HepG2 (cell line): ENCODE data around the gene TRMT1. TPM values are rescaled to one million over a fixed set of nuclear protein-coding genes. Genes with fewer than 3 reads are reported as not detected.
A peak's percentile ranks its signal among the peaks of the same experiment; 100 is the strongest.

Experiments
- CREB1 ChIP-seq, 2 experiments: fragments of 450-650 bp in 1 of 2; IDR thresholded peaks; 2 replicates each; pipeline ENCODE4 v1.6.1; 2016 to 2017; ENCODE audit warnings: control low read depth in 1 of 2, mild to moderate bottlenecking in 1 of 2, missing compliant biosample characterization in 1 of 2, missing genetic modification characterization in 1 of 2
- KDM1A ChIP-seq: IDR thresholded peaks from 2 replicates; pipeline ENCODE4 v1.6.1; 2016; ENCODE audit warnings: missing compliant biosample characterization
- KDM6A ChIP-seq: IDR thresholded peaks from 2 replicates; pipeline ENCODE4 v1.6.1; 2016; ENCODE audit warnings: low read depth
- KMT2B ChIP-seq: IDR thresholded peaks from 2 replicates; pipeline ENCODE4 v1.6.1; 2016; ENCODE audit warnings: missing genetic modification reagents, missing compliant biosample characterization
- NFKB2 ChIP-seq: sonication (generic); formaldehyde crosslinking; IDR thresholded peaks from 2 replicates; pipeline ENCODE4 v1.4.0; 2020; ENCODE audit warnings: missing genetic modification reagents, borderline replicate concordance
- PHF20 ChIP-seq: sonication (generic); formaldehyde crosslinking; IDR thresholded peaks from 2 replicates; pipeline ENCODE4 v1.5.0; 2020; ENCODE audit warnings: mild to moderate bottlenecking, missing genetic modification reagents
- SPEN ChIP-seq: sonication (generic); formaldehyde crosslinking; IDR thresholded peaks from 2 replicates; pipeline ENCODE4 v1.5.1; 2020; ENCODE audit warnings: low read depth, mild to moderate bottlenecking, missing genetic modification reagents
- ZIK1 ChIP-seq: sonication (generic); formaldehyde crosslinking; IDR thresholded peaks from 2 replicates; pipeline ENCODE4 v1.5.0; 2020; ENCODE audit warnings: mild to moderate bottlenecking, low read depth, missing genetic modification reagents, borderline replicate concordance
- ZMYM4 ChIP-seq: sonication (generic); formaldehyde crosslinking; IDR thresholded peaks from 2 replicates; pipeline ENCODE4 v1.8.1; 2023; ENCODE audit warnings: mild to moderate bottlenecking, missing genetic modification reagents
- ZNF205 ChIP-seq: IDR thresholded peaks from 2 replicates; pipeline ENCODE4 v1.6.1; 2018; ENCODE audit warnings: missing biosample characterization, missing genetic modification reagents
- ZNF670 ChIP-seq: sonication (generic); formaldehyde crosslinking; IDR thresholded peaks from 2 replicates; pipeline ENCODE4 v1.8.0; 2022; ENCODE audit warnings: mild to moderate bottlenecking, missing genetic modification reagents, borderline replicate concordance
- ZSCAN21 ChIP-seq: sonication (generic); formaldehyde crosslinking; IDR thresholded peaks from 2 replicates; pipeline ENCODE4 v1.8.0; 2022; ENCODE audit warnings: mild to moderate bottlenecking, missing genetic modification reagents, moderate library complexity, borderline replicate concordance
- polyA plus RNA-seq, 8 experiments: library from polyadenylated mRNA; depleted of rRNA in 3 of 8; stranded (reverse) in 7 of 8; unstranded in 1 of 8; fragments of >200 nt; fragmentation: Illumina TruSeq in 4 of 8; extraction: Trizol in 4 of 8; gene quantifications; 2 replicates each; pipeline versions ENCODE4 v1.2.1 to v1.2.3, GENCODE V29; 2011 to 2016; ENCODE audit warnings: low read depth in 4 of 8, missing spikeins in 1 of 8, mixed read lengths in 1 of 8; ENCODE audit not compliant: insufficient read depth in 1 of 8
- total RNA-seq, 5 experiments: library from RNA; depleted of rRNA; stranded (reverse); fragments of >200 nt; fragmentation: Illumina TruSeq; extraction: Trizol; gene quantifications; 2 replicates each; pipeline ENCODE4 v1.2.3, GENCODE V29; 2016; ENCODE audit warnings: low read depth in 1 of 5
- TF ChIP-seq, protein P1 (sequence below): IDR thresholded peaks from 2 replicates; pipeline ENCODE4 v1.6.1; 2016; ENCODE audit warnings: control low read depth
- TF ChIP-seq, protein P2 (sequence below): sonication (generic); formaldehyde crosslinking; IDR thresholded peaks from 2 replicates; pipeline ENCODE4 v1.4.0; 2020; ENCODE audit warnings: low read depth, missing genetic modification reagents
- TF ChIP-seq, protein P3 (sequence below): sonication (generic); formaldehyde crosslinking; IDR thresholded peaks from 2 replicates; pipeline ENCODE4 v1.4.0; 2020; ENCODE audit warnings: missing genetic modification reagents
- TF ChIP-seq, protein P4 (sequence below): sonication (generic); formaldehyde crosslinking; IDR thresholded peaks from 2 replicates; pipeline ENCODE4 v1.4.0; 2020; ENCODE audit warnings: mild to moderate bottlenecking, missing genetic modification reagents
- TF ChIP-seq, protein P5 (sequence below), 2 experiments: sonication (generic) in 1 of 2; formaldehyde crosslinking in 1 of 2; IDR thresholded peaks; 2 replicates each; pipeline versions ENCODE4 v1.4.0 to v1.6.1; 2018 to 2020; ENCODE audit warnings: missing genetic modification reagents in 2 of 2, borderline replicate concordance in 1 of 2, low read depth in 1 of 2, mild to moderate bottlenecking in 1 of 2, missing biosample characterization in 1 of 2
- TF ChIP-seq, protein P6 (sequence below): sonication (generic); formaldehyde crosslinking; IDR thresholded peaks from 2 replicates; pipeline ENCODE4 v1.9.0; 2022; ENCODE audit warnings: missing genetic modification reagents, mild to moderate bottlenecking, borderline replicate concordance

TRMT1 gene
- total and polyA plus RNA-seq, 2 of the 13 experiments (the other 11 are each of a cell fraction or from before 2014, with no cell fraction given) = 35.5 to 44.1 TPM

DNA sequence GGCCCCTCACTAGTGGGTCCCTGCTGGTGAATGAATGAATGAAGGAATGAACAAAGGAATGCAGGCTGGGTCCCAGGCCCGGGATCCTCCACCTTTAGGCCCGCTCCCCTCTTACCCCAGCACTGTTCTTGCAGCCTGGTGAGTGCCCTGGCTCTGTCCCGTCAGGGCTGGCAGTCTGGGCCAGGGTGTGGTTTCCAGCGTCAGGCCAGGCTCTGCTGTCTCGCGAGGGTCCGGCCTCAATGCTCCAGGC, 14.2 kb downstream of the TRMT1 start (continued):
- TF ChIP-seq, protein P1, sequence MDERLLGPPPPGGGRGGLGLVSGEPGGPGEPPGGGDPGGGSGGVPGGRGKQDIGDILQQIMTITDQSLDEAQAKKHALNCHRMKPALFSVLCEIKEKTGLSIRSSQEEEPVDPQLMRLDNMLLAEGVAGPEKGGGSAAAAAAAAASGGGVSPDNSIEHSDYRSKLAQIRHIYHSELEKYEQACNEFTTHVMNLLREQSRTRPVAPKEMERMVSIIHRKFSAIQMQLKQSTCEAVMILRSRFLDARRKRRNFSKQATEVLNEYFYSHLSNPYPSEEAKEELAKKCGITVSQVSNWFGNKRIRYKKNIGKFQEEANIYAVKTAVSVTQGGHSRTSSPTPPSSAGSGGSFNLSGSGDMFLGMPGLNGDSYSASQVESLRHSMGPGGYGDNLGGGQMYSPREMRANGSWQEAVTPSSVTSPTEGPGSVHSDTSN (CRISPR knock-in tag) = no peak
- TF ChIP-seq ZNF205 = 0 out of 2 replicates have a peak, but pooled peaks have one; percentile 34
- TF ChIP-seq CREB1 (IDR thresholded peaks at IDR 0.05) = no peak
- TF ChIP-seq CREB1 (CRISPR knock-in tag; IDR thresholded peaks at IDR 0.05) = no peak
- TF ChIP-seq SPEN (CRISPR knock-in tag) = no peak
- TF ChIP-seq PHF20 (CRISPR knock-in tag) = no peak
- TF ChIP-seq ZSCAN21 (CRISPR knock-in tag) = 0 out of 2 replicates have a peak, but pooled peaks have one; percentile 22
- TF ChIP-seq ZIK1 = no peak
- TF ChIP-seq, protein P2, sequence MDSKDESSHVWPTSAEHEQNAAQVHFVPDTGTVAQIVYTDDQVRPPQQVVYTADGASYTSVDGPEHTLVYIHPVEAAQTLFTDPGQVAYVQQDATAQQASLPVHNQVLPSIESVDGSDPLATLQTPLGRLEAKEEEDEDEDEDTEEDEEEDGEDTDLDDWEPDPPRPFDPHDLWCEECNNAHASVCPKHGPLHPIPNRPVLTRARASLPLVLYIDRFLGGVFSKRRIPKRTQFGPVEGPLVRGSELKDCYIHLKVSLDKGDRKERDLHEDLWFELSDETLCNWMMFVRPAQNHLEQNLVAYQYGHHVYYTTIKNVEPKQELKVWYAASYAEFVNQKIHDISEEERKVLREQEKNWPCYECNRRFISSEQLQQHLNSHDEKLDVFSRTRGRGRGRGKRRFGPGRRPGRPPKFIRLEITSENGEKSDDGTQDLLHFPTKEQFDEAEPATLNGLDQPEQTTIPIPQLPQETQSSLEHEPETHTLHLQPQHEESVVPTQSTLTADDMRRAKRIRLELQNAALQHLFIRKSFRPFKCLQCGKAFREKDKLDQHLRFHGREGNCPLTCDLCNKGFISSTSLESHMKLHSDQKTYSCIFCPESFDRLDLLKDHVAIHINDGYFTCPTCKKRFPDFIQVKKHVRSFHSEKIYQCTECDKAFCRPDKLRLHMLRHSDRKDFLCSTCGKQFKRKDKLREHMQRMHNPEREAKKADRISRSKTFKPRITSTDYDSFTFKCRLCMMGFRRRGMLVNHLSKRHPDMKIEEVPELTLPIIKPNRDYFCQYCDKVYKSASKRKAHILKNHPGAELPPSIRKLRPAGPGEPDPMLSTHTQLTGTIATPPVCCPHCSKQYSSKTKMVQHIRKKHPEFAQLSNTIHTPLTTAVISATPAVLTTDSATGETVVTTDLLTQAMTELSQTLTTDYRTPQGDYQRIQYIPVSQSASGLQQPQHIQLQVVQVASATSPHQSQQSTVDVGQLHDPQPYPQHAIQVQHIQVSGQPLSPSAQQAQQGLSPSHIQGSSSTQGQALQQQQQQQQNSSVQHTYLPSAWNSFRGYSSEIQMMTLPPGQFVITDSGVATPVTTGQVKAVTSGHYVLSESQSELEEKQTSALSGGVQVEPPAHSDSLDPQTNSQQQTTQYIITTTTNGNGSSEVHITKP (CRISPR knock-in tag) = no peak
- TF ChIP-seq ZMYM4 (CRISPR knock-in tag) = no peak
- TF ChIP-seq NFKB2 (CRISPR knock-in tag) = peak; percentile 11; the same call in 1 of the 2 replicates
- TF ChIP-seq, protein P3, sequence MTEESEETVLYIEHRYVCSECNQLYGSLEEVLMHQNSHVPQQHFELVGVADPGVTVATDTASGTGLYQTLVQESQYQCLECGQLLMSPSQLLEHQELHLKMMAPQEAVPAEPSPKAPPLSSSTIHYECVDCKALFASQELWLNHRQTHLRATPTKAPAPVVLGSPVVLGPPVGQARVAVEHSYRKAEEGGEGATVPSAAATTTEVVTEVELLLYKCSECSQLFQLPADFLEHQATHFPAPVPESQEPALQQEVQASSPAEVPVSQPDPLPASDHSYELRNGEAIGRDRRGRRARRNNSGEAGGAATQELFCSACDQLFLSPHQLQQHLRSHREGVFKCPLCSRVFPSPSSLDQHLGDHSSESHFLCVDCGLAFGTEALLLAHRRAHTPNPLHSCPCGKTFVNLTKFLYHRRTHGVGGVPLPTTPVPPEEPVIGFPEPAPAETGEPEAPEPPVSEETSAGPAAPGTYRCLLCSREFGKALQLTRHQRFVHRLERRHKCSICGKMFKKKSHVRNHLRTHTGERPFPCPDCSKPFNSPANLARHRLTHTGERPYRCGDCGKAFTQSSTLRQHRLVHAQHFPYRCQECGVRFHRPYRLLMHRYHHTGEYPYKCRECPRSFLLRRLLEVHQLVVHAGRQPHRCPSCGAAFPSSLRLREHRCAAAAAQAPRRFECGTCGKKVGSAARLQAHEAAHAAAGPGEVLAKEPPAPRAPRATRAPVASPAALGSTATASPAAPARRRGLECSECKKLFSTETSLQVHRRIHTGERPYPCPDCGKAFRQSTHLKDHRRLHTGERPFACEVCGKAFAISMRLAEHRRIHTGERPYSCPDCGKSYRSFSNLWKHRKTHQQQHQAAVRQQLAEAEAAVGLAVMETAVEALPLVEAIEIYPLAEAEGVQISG (CRISPR knock-in tag) = 0 out of 2 replicates have a peak, but pooled peaks have one; percentile 19
- TF ChIP-seq, protein P4, sequence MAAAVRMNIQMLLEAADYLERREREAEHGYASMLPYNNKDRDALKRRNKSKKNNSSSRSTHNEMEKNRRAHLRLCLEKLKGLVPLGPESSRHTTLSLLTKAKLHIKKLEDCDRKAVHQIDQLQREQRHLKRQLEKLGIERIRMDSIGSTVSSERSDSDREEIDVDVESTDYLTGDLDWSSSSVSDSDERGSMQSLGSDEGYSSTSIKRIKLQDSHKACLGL (CRISPR knock-in tag) = no peak
- peak; percentile 46; the same call in 1 of the 2 replicates for TF ChIP-seq ZNF670 (CRISPR knock-in tag)
- TF ChIP-seq, protein P5, sequence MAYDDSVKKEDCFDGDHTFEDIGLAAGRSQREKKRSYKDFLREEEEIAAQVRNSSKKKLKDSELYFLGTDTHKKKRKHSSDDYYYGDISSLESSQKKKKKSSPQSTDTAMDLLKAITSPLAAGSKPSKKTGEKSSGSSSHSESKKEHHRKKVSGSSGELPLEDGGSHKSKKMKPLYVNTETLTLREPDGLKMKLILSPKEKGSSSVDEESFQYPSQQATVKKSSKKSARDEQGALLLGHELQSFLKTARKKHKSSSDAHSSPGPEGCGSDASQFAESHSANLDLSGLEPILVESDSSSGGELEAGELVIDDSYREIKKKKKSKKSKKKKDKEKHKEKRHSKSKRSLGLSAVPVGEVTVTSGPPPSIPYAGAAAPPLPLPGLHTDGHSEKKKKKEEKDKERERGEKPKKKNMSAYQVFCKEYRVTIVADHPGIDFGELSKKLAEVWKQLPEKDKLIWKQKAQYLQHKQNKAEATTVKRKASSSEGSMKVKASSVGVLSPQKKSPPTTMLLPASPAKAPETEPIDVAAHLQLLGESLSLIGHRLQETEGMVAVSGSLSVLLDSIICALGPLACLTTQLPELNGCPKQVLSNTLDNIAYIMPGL (CRISPR knock-in tag; IDR thresholded peaks at IDR 0.05; ENCODE audit: borderline replicate concordance in 1 of 2, low read depth in 1 of 2) = no peak
- TF ChIP-seq KDM6A (CRISPR knock-in tag) = no peak; the same call in 1 of the 2 replicates
- TF ChIP-seq, protein P6, sequence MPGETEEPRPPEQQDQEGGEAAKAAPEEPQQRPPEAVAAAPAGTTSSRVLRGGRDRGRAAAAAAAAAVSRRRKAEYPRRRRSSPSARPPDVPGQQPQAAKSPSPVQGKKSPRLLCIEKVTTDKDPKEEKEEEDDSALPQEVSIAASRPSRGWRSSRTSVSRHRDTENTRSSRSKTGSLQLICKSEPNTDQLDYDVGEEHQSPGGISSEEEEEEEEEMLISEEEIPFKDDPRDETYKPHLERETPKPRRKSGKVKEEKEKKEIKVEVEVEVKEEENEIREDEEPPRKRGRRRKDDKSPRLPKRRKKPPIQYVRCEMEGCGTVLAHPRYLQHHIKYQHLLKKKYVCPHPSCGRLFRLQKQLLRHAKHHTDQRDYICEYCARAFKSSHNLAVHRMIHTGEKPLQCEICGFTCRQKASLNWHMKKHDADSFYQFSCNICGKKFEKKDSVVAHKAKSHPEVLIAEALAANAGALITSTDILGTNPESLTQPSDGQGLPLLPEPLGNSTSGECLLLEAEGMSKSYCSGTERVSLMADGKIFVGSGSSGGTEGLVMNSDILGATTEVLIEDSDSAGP (CRISPR knock-in tag) = peak; percentile 80; the same call in 1 of the 2 replicates
- TF ChIP-seq KMT2B (CRISPR knock-in tag) = 0 out of 2 replicates have a peak, but pooled peaks have one; percentile 15
- TF ChIP-seq KDM1A (CRISPR knock-in tag) = no peak
